Glutamatergic neuron (in vitro differentiated cells): ENCODE results near the gene POP7. TPM values are rescaled to one million over a fixed set of nuclear protein-coding genes. Genes with fewer than 3 reads are reported as not detected.
A peak's percentile ranks its signal among the peaks of the same experiment; 100 is the strongest.

Experiments used
- DNase-seq: peaks from one replicate; pipeline ENCODE4 v3.0.0; 2022
- H3K27ac Mint-ChIP-seq: one replicate; pipeline ENCODE4 v1.8.0; 2020; ENCODE audit warnings: mild to moderate bottlenecking, mixed read lengths, inconsistent platforms; ENCODE audit not compliant: unreplicated experiment
- H3K27me3 Mint-ChIP-seq: one replicate; pipeline ENCODE4 v1.8.0; 2020; ENCODE audit warnings: mild to moderate bottlenecking, moderate library complexity, mixed read lengths, inconsistent platforms; ENCODE audit not compliant: unreplicated experiment
- H3K36me3 Mint-ChIP-seq: one replicate; pipeline ENCODE4 v1.8.0; 2020; ENCODE audit warnings: mild to moderate bottlenecking, mixed read lengths, inconsistent platforms; ENCODE audit not compliant: unreplicated experiment
- H3K4me1 Mint-ChIP-seq: one replicate; pipeline ENCODE4 v1.8.0; 2020; ENCODE audit warnings: mild to moderate bottlenecking, low read depth, mixed read lengths, inconsistent platforms; ENCODE audit not compliant: unreplicated experiment
- H3K4me3 Mint-ChIP-seq: one replicate; pipeline ENCODE4 v1.8.0; 2020; ENCODE audit warnings: mild to moderate bottlenecking, mixed read lengths, inconsistent platforms; ENCODE audit not compliant: unreplicated experiment
- H3K9me3 Mint-ChIP-seq: one replicate; pipeline ENCODE4 v1.8.0; 2020; ENCODE audit warnings: mild to moderate bottlenecking, moderate library complexity, mixed read lengths, inconsistent platforms; ENCODE audit not compliant: unreplicated experiment
- CTCF ChIP-seq: fragments of 200-600 bp; sonication (generic); IDR thresholded peaks from one replicate; pipeline ENCODE4 v1.5.0; 2021; ENCODE audit not compliant: partially characterized antibody, unreplicated experiment
- total RNA-seq: library from RNA; stranded (reverse); fragmentation: NEBNext Ultra II Directional; extraction: Animal tissue kit (Norgen Biotek cat#: 25700); gene quantifications from one replicate; pipeline ENCODE4 v1.2.1, GENCODE V29; 2021; ENCODE audit not compliant: unreplicated experiment

The POP7 gene
- total RNA-seq, 1 donor from 2014 or later: 35.8 TPM

GRCh38 chr7:100744605-100745004 is 38.7 kb downstream of the POP7 start:
- H3K4me3 Mint-ChIP-seq: no peak overlapping the region
- no peak for DNase-seq
- H3K36me3 Mint-ChIP-seq: no peaks in the 10 kb centered on the region
- no peak for TF ChIP-seq CTCF
- H3K9me3 Mint-ChIP-seq: peaks cover 10% of the 10 kb centered on the region
- H3K27ac Mint-ChIP-seq: no peak overlapping the region
- no peaks in the 10 kb centered on the region for H3K4me1 Mint-ChIP-seq
- H3K27me3 Mint-ChIP-seq: peaks cover 7% of the 10 kb centered on the region

GRCh38 chr7:100745184-100745583 is 39.3 kb downstream of the POP7 start:
- no peaks in the 10 kb centered on the region for H3K4me1 Mint-ChIP-seq

GRCh38 chr7:100752994-100753393 is 47.1 kb downstream of the POP7 start:
- TF ChIP-seq CTCF: no peak
- Mint-ChIP-seq H3K4me1 (peaks cover 2% of the 10 kb centered on the region), H3K36me3 (no peaks in the 10 kb centered on the region), H3K9me3 (peaks cover 2% of the 10 kb centered on the region), H3K4me3 (no peak overlapping the region), H3K27me3 (peaks cover 4% of the 10 kb centered on the region), H3K27ac (no peak overlapping the region)
- no peak for DNase-seq

More at GRCh38 chr7:100745184-100745583, 39.3 kb downstream of the POP7 start:
- Mint-ChIP-seq H3K27me3 (peaks cover 7% of the 10 kb centered on the region), H3K36me3 (no peaks in the 10 kb centered on the region), H3K9me3 (peaks cover 6% of the 10 kb centered on the region), H3K4me3 (peak overlapping the region; percentile 86), H3K27ac (no peak overlapping the region)
- TF ChIP-seq CTCF: no peak
- peak; percentile 49 for DNase-seq

GRCh38 chr7:100753750-100754149 is 47.8 kb downstream of the POP7 start:
- H3K9me3 Mint-ChIP-seq: peaks cover 2% of the 10 kb centered on the region
- no peaks in the 10 kb centered on the region for H3K36me3 Mint-ChIP-seq
- no peak for TF ChIP-seq CTCF
- peaks cover 2% of the 10 kb centered on the region for H3K4me1 Mint-ChIP-seq
- no peak overlapping the region for H3K27ac Mint-ChIP-seq
- no peak for DNase-seq
- H3K4me3 Mint-ChIP-seq: no peak overlapping the region
- H3K27me3 Mint-ChIP-seq: peaks cover 4% of the 10 kb centered on the region

Other genes starting within 250 kb of the POP7 start
- 1.7 TPM for gene SPACDR, start 241.9 kb upstream of the POP7 start, total RNA-seq
- 39.6 TPM for gene TSC22D4, start 226.9 kb upstream of the POP7 start, total RNA-seq
- 36.6 TPM for gene NYAP1, start 222.2 kb upstream of the POP7 start, total RNA-seq
- gene AGFG2, start 166.9 kb upstream of the POP7 start, total RNA-seq: 5.7 TPM
- gene SAP25, start 132.2 kb upstream of the POP7 start, total RNA-seq: 8.0 TPM
- gene LRCH4, start 120.0 kb upstream of the POP7 start, total RNA-seq: 166 TPM
- gene FBXO24, start 119.8 kb upstream of the POP7 start, total RNA-seq: 0.49 TPM
- gene PCOLCE, start 103.8 kb upstream of the POP7 start, total RNA-seq: 33.9 TPM
- gene MOSPD3, start 93.6 kb upstream of the POP7 start, total RNA-seq: 37.1 TPM
- 5.1 TPM for gene TFR2, start 64.6 kb upstream of the POP7 start, total RNA-seq
- gene ACTL6B, start 49.7 kb upstream of the POP7 start, total RNA-seq: 95.2 TPM
- gene GNB2, start 32.4 kb upstream of the POP7 start, total RNA-seq: 275 TPM
- 79.6 TPM for gene GIGYF1, start 11.9 kb upstream of the POP7 start, total RNA-seq
- not detected for gene EPO, start 14.3 kb downstream of the POP7 start, total RNA-seq
- gene ZAN, start 27.5 kb downstream of the POP7 start, total RNA-seq: not detected
- gene EPHB4, start 121.4 kb downstream of the POP7 start, total RNA-seq: 21.5 TPM
- gene SLC12A9, start 146.6 kb downstream of the POP7 start, total RNA-seq: 36.7 TPM
- gene TRIP6, start 161.3 kb downstream of the POP7 start, total RNA-seq: 13.1 TPM
- 213 TPM for gene SRRT, start 169.0 kb downstream of the POP7 start, total RNA-seq
- 3.2 TPM for gene UFSP1, start 183.6 kb downstream of the POP7 start, total RNA-seq
- gene ACHE, start 189.8 kb downstream of the POP7 start, total RNA-seq: 30.0 TPM
- gene MUC3A, start 243.4 kb downstream of the POP7 start, total RNA-seq: 6.3 TPM